Measurements from ENCODE around the gene FAM199X.
A peak's percentile ranks its signal among the peaks of the same experiment; 100 is the strongest.

Gene FAM199X

DNA sequence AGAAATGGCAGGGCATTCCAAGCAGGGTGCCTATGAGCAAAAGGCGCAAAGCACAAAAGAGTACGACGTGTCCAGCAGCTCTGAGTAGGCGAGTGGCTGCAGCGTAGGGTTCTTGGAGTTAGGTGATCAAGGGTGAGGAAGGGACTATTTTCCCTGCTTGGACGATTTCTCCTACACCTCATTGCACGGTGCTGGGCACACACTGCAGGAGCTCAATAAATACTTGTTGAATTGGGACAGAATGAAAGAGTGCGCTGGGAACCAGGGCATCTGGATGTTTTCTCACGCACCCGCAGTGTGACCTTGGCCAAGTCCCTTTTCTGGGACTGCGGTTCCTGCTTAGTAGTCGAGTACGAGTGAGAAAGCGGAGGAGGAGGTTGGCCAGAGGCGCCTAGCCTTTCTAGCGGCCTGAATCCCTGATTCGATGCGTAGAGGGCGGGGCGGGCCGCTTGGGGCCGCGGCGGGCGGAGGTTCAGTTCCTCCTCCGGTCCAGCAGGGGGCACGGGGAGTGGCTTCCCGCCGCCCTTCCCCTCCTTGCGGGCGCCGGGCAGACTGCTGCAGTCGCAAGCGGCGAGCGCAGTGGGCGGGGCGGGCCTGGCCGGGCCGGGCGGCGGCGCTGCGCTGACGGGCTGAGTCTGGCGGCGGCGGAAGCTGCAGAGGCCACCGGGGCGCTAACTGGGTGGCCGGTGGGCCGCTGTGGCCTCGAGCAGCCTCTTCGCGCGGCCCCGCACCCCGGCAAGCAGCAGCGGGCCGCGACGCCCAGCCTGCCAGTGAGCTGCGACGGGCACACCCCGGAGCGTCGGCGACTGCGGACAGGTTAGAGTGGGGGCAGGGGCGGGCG, at the start of gene FAM199X:
TSS of gene FAM199X (plus strand) at position 560 of the 841 bp plus-strand sequence. CDS start 333 bp downstream, outside the sequence.
- DNase-seq, result peak; percentile 69

DNA sequence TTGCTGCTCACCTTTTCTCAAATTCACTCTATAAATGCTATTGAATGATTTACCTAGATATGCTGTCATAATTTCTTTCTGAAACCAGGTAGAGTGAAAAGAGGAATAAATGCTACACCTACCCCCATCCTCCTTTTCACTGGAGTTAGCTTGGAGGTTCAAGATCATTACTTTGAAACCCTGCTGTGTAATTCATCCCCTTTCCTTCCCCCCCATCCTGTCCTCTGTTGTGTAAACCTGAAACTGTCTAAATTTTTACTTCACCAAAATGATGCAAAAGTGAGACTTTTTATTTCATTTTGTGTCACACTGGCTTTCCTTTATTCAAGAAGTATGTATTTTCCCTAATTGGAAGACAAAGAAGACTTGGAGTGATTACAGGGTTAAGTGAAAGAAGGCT, 48.5 kb upstream of the FAM199X start:
- no peak for DNase-seq

DNA sequence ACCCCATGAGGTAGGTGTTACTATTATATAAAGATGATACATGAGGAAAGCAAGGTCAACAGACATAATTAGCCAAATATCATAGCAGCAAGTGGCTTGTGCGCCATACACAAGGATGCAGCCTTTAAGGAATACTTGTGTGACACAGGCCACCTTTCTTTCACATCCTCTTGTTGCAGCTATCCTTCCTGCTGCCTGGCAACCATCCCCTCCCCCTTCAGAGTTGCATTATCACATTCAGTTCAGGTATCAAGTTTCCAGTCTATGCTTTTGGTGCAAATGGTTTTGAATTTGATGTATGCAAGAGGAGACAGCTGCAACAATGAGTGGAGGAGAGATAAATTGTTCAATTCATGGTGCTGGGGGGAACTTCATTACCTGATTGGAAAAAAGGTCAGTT, 47.5 kb upstream of the FAM199X start:
- DNase-seq, result peak; percentile 20

DNA sequence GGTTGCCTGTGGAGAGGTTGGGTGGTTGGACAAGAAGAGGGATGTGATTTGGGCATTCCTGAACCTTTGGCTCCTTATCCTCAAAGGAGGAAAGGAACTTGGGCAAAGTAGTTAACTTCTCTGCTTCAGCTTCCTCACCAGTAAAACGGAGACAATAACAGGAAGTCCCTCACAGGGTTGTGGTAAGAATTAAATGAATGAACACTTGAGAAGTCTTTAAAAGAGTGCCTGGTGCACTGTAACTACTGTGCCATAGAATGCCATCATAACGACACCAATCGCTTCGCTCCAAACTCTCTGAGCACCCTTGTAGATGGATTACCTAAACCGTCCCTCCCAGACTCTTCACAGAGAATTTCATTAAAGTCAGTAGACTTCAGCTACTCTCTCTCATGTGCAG, 43.4 kb upstream of the FAM199X start:
- no peak for DNase-seq

DNA sequence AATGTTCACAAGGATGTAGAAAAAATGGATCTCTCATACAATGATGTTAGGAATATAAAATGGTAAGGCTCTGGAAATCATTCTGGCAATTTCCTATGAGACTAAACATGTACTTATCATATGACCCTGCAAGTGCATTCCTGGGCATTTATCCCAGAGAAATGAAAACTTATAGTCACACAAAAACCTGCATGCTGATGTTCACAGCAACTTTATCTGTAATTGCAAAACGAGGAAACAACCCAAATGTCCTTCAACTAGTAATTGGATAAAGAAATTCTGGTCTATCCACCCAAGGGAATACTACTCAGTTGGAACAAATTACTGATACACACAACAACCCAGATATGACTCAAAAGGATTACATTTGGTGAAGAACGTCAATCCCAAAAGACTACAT, 39.4 kb upstream of the FAM199X start:
- no peak for DNase-seq

DNA sequence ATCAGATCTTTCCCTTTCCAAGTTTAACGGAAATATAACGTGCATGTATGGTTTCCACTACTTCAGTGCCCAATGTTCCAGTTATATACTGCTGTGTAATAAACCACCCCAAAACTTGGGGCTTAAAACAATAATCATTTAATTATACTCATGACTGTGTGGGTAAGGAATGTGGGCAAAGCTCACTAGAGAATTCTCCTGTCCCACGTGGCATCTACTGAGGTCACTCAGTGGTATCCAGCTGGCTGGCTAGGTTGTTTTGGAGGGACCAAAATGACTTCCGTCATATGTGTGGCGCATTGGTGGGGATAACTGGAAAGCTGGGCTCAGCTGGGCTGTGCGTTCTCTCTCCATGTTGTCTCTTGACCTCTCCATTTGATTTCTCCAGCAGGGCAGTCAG, 35.4 kb upstream of the FAM199X start:
- DNase-seq, result no peak

GRCh38 chrX:104134583-104135261, 31.5 kb upstream of the FAM199X start:
- DNase-seq, result no peak

DNA sequence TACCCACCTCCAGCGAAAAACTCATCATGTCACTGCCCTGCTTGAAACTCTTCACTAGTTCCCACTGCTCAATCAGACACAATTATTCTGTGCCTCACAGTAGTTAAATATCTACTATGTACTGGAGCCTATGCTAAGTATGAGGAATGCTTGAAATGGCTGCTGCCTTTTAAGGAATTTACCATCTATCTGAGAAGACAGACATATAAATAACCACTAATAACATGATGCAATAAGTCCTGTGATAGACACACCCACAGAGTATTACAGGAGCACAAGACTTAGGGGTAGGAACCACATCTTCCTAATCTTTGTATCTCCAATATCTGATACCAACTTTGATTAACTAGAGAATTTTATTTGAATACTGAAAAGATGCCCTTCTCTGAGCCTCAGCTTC, 30.6 kb upstream of the FAM199X start:
- no peak for DNase-seq

DNA sequence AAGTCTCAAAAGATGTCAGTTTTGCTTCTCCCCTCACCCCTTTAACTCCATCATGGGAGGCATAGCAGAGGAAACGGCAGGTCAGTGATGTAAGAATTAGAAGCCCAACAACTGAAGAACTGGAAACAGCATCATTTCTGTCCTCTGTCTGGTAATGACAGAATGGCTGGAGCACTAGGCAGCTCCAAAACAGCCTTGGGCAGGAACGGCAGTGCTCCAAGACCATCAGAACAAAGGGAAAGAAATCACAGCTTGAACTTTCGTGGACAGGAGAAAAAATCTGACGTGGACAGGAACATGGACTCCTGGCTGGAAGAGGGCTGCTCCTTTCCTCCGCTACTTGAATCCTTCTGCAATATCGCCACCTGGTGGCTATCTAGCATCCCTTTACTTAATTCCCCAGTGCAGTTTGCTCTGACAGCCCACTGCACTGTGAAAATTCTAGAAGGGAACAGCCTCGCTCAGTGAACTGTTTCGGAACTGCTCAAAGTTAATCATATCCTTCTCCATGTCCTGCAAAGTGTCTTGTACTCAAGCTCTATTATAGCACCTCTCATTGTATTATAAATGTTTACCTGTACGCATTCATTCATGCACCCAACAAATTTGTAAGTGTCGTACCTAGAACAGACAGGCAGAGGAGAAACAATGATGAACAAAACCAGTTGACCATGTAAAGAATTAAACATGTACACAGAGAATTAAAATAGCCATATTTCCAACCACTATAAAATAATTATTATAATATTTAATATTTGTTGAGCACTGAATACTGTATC, 29.8 kb upstream of the FAM199X start:
- peak; percentile 72 for DNase-seq

DNA sequence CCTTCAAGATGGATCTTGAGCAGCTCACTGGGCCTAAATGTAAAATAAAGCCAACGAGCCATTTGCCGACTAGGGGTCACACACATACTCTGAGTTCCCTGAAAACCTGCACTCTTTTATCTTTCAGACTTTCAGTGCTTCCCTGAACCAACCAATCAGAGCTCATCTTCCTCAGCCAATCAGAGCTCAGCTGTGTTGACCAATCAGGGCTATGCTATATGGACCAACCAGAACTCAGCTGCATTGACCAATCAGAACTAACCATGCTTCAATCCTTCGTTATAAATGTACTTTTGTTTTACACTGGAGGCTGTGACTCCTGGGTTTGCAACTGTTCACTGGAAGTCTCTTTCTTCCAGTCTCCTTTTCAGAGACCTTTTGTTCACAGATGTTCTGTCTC, 28.8 kb upstream of the FAM199X start:
- DNase-seq, result no peak

- no peak for DNase-seq
These were observed 25.0 kb upstream of the FAM199X start for GRCh38 chrX:104141087-104141760.

GRCh38 chrX:104151037-104151436, 15.2 kb upstream of the FAM199X start:
- DNase-seq, result no peak

DNA sequence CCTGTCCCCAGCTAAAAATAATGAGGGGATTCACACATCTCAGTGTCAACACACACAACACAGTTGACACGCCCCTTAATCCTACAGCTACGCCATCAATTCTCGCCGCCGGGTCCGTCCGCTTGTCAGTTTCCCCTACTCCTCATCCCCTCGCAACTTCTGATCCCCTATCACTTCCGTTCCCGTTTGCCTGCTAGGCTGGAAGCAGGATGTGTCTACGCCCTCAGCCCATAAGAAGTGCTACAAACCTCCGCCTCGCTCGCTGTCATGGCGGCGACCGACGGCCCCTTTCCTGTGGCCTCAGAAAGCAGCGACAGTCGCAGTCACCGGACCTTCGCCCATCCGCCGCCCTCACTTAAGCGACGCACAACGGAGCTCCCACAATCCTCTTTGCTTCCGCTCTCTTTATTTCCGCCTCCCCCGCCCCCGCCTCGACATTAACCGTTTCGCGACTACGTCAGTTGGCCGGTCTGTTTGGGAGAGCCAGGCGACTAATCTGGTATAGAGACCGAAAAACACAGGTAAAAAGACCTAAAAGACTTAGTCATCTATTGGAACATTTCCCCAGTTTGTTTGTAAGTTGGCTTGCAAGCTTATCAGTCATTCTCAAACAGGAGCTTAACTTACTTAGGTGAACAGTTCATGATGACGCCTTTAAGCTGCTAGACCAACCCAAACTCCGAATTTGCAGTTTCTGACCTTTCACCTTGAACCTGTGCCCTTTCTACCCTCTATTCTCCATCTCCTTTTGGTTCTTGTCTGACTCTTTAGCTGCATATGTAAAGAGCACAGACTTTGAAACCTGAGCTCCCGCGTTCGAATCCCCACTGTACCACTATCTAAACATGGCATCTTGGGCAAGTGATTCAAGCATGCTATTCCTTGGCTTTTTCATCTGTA, 9.4 kb upstream of the FAM199X start, which contains the start of gene SLC25A53:
TSS of gene SLC25A53 (minus strand) at position 380 of the 900 bp plus-strand sequence. CDS start 51,752 bp downstream, outside the sequence.
- DNase-seq, result peak; percentile 83

DNA sequence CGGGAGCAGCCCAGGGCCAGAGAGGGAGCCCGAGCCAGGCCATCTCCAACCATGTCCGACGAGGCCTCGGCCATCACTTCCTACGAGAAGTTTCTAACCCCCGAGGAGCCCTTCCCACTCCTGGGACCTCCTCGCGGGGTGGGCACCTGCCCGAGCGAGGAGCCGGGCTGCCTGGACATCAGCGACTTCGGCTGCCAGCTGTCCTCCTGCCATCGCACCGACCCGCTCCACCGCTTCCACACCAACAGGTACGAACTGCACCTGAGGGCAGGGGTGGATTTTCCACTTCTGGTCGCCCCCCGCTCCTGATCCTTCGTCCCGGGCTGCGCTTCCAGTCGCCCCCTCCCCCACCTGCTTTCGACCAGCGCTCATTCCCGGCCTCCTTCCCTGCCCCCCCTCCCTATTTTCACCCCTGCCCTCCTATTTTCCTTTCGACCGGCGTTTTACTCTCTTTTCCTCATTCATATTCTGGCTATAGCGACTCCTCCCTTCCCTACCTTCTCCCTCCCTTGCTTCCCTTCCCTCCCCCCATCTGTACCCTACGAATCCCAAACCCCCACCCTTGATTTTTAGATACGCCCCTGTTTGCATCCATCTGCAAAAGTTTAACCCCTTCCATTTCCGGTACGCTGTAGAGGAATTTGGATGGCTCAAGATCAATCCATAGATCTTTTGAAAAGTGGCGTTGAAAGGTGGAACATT, 633 bp downstream of the FAM199X start:
- no peak for DNase-seq

GRCh38 chrX:104168127-104168526, 1.9 kb downstream of the FAM199X start:
- DNase-seq, result no peak

DNA sequence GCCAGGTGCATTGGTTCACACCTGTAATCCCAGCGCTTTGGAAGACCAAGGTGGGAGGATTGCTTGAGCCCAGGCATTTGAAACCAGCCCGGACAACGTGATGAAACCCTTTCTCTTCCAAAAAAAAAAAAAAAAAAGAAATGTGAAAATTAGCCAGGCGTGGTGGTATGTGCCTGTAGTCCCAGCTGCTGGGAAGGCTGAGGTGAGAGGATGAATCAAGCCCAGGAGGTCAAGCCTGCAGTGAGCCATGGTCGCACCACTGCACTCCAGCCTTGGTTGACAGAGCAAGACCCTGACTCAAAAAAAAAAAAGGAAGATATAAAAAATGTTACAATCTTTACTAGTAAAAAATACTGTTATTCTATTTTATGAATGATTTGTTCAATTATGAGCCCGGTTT, 5.9 kb downstream of the FAM199X start:
- no peak for DNase-seq

DNA sequence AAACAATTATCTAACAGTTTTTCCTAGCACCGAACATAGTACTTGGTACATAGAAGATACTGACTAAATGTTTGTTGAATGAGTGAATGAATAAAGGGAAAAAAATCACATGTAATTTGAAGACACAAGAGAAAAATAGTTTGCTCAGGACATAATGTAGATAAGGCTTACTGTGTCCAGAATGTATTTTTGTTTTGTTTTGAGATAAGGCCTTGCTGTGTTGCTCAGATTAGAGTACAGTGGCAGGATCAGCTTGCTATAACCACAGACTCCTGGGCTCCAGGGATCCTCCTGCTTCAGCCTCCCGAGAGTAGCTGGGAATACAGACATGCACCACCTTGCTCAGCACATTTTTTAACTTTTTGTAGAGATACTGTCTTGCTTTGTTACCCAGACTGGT, 6.5 kb downstream of the FAM199X start:
- DNase-seq, result no peak

GRCh38 chrX:104173841-104174240, 7.6 kb downstream of the FAM199X start:
- no peak for DNase-seq

GRCh38 chrX:104183685-104184084, 17.4 kb downstream of the FAM199X start:
- no peak for DNase-seq

- DNase-seq, result no peak
These were observed 21.7 kb downstream of the FAM199X start for GRCh38 chrX:104187931-104188330.

DNA sequence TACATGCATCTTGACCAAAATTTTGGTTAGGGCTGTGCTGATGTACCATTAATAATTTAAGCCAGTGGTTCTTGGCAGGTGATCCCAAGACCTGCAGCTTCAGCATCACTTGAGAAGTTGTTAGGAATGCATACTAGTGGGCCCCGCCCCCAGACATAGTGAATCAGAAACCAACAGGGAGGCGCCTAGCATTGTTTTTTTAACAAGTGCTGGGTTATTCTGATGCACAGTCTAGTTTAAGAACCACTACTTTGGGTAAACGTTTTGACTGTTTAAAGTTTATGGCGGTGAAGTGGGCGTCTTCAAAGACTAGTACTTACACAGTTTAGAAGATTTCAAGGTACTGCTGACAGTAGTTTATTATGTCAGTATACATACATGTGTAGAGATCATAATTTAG, 23.6 kb downstream of the FAM199X start:
- no peak for DNase-seq
